HPDE6-E6E7 (cell line): ENCODE results near the gene PDE4B.

Experiments
- DNase-seq: peaks from one replicate; pipeline ENCODE4 v3.0.0; 2011; ENCODE audit warnings: missing footprints; ENCODE audit errors: extremely low spot score

PDE4B gene

DNA sequence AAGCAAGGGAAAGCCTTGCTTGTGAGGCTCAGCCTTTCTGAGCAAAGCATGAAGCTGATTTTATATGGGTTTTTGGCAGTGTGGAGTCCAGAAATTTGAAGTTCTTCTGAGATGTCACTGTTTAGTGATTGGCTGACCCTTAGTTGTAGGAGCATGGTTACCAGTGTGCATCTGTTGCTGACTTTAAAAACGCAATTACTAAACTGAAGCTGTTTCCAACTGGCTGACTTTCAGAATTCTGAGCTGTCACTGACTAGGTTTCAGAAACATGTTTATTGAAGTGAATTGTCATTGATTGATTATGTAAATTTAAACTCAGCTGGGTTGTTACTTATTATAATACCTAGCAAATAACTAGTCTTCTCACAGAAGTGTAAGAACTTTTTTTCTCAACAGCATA, 89.4 kb downstream of the PDE4B start:
- no peak for DNase-seq

GRCh38 chr1:65889441-65889840, 96.7 kb downstream of the PDE4B start:
- no peak for DNase-seq

DNA sequence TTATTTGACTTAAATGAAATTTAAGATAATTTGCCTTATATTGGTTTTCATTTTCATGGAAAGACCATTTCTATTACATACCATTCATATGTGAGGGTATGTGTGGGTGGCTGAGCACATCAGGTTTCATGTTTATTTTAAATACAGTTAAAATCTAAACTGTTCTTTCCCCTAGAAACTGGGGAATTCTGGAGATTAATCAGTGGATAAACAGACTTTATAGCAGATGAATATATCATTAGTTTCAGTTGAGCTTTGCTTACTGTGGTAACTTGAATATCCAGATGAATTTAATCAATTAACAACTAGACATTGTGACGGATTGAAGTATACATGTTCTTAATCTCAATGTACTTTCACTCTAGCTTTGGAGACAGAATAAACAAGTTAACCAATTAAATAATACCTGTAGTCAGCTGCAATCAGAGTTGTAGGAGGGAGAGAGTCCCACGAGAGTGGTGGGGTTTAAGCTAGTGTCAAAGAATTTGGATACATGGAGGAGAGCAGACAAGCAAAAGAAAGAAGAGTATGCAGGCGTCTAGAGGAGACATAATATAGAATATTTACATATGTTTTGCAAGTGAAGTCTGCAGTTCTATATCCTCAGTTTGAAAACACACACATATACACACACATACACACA, 97.6 kb downstream of the PDE4B start:
- DNase-seq = no peak

GRCh38 chr1:65894738-65895605, 102.3 kb downstream of the PDE4B start:
- no peak for DNase-seq

DNA sequence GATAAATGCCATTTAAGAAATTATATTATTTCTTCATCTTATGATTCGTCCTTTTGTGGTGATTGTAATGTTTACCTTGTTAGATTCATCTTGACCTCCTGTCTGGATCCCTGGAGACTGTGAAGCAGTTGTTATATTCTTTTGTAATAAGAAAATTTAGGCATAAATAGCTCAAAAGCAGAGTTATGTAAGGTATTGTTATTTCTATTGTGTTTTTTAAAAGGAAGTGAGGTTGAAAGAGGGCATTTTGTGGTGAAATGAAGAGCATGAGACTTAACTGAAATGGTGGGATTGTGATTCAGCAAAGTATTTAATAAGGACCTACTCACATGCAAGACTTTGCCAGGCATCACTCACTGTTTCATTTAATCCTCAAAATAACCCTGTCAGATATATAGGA, 104.0 kb downstream of the PDE4B start:
- DNase-seq = no peak

DNA sequence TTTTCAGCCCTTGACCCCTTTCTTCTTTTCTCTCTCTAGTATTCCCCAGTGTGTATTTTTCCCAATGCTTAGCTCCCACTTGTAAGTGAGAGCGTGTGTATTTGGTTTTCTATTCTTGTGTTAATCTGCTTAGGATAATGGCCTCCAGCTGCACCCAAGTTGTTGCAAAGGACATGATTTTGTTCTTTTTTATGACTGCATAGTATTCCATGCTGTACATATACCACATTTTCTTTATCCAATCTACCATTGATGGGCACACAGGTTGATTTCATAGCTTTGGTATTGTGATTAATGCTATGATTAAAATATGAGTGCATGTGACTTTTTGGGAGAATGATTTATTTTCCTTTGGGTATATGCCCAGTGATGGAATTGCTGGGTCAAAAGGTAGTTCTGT, 104.8 kb downstream of the PDE4B start:
- no peak for DNase-seq

DNA sequence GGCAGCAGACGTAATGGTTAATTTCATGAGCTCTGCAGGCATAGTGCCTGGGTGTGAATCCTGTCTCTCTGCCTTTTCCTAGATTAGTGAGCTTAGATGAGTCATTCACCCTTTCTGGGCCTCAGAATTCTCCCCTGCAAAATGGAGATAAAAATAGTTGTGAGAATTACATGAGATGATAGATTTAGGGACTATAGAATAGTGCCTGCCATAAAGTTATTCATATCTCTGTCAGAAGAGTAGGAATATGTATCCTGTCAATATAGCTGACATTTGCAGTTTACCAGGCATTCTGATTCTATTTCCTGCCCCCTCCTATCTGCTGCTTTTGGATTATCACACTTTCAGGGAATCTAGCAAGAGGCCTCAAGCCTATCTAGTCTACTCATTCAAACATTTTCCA, 112.0 kb downstream of the PDE4B start:
- DNase-seq = no peak

DNA sequence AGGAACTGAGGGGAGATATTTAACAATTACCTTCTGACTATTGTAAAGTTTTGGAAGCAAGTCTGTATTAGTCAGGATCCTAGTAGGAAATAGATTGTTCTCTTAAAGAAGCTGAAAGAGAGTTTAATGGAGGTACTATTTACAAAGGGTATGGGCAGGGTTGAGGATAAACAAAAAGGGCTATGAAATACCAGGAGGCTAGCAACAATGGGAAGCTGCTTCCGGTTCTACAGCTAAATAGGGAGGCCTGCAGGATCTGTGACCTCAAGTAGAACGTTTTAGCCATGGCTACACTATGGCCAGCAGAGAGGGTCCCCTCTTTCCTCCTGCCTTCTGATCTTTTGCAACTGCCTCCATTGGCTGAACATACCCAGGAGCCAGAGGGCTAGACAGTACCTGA, 117.7 kb downstream of the PDE4B start:
- no peak for DNase-seq

DNA sequence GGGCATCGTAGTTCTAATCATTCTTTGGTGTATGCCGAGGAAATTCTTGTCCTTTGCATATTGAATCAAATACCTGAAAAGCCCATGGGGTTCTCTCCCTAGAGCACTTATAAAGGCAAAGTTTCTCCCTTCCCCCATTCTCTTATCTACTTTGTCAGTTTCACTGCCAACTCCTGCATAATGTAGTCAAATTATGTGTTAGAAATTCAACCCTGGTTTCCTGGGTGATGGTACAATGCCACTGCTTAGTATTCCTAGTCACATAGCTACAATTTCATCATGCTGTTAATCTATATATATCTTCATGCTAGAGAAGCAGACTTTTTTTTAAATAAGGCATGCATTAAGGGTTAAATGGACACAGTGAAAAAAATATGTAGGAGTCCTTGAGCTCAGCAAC, 119.0 kb downstream of the PDE4B start:
- DNase-seq = no peak

DNA sequence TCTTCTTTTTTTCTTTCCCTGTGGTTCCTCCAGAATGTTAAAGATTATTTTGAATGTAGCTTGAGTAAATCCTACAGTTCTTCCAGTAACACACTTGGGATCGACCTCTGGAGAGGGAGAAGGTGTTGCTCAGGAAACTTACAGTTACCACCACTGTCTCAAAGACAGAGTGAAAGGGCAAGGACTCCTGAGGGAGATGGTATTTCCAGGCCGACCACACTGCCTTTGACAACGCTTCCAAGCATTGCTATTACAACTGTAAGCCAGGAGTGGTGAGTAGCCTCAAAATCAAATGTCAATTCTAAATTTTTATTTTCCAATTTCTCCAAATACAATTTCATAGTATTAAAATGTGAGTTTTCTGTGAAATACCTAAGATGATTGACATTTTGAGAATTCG, 125.9 kb downstream of the PDE4B start:
- DNase-seq = no peak

GRCh38 chr1:65921446-65921845, 128.8 kb downstream of the PDE4B start:
- no peak for DNase-seq

DNA sequence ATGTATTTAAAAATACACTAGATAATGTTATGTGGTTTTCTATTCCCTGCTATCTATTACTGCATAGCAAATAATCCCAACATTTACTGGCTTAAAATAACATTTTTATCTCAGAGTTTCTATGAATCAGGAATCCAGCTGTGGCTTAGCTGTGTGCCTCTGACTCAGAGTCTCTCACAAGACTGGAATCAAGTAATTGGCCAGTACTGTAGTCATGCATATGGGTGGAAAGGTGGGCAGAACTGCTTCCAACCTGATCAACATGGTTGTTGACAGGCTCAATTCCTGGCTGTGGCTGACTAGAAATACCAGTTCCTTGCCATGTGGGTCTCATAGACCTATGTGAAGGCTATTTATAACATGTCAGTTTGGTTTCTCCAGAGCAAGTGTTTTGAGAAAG, 131.8 kb downstream of the PDE4B start:
- DNase-seq = no peak

DNA sequence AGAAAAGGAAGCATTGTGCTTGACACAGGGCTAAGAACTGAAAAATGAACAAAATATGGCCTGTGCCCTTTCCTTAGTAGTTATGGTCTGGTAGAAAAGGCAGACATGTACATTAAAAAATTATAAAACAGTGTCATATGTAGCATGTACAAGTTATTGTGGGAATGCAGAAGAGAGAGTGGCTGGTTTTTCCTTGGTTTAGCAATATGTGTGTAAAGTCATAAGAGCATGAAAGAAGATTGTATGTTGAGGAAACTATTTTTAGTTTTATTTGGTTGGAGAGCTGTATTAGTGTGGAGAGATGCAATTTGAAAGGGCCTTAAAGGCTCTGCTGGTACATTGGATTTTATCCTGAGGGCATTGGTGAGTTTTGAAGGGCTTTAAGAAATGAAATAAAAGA, 145.8 kb downstream of the PDE4B start:
- DNase-seq = no peak

GRCh38 chr1:65939191-65939590, 146.5 kb downstream of the PDE4B start:
- no peak for DNase-seq

DNA sequence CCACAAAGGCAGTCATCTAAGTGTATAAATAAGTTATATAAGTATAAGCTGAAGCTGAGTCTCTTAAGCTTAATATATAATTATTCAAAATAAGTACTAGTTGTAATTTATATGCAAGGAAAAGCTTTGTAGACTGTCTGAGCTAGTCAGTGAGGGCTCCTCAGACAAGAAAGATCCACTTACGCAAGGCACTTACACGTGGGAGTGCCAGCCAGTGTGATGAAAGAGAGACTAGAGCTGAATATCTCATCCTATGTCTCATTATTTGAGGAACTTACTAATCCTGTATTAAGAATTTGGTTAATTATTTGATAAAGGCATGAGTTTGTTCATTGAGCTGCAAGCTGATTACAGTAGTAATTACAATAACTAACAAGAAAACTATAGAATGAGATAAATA, 146.9 kb downstream of the PDE4B start:
- DNase-seq = no peak

- DNase-seq = no peak
These were observed 147.4 kb downstream of the PDE4B start for GRCh38 chr1:65940126-65940525.

- DNase-seq = no peak
These were observed 149.8 kb downstream of the PDE4B start for GRCh38 chr1:65942476-65942875.

DNA sequence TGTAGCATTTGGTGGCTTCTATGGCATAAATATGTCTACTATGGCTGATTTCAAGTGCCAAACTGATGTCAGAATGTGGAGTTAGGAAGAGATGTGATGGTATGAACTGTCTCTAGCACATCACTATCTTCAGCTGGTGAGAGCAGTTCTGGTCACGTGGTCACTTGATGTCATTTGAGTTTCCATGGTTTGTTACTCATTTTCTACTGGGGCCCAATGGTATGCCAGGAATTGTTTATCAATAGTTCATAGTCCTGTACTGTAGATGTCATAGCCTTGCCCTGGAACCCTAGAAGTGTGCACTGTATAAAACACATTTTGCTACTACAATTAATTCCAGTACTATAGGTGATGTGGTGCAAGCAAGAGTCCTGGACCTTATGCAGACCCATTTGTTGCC, 153.7 kb downstream of the PDE4B start:
- no peak for DNase-seq

- DNase-seq = no peak
These were observed 154.3 kb downstream of the PDE4B start for GRCh38 chr1:65946960-65947359.

GRCh38 chr1:65948609-65949229, 156.0 kb downstream of the PDE4B start:
- no peak for DNase-seq

DNA sequence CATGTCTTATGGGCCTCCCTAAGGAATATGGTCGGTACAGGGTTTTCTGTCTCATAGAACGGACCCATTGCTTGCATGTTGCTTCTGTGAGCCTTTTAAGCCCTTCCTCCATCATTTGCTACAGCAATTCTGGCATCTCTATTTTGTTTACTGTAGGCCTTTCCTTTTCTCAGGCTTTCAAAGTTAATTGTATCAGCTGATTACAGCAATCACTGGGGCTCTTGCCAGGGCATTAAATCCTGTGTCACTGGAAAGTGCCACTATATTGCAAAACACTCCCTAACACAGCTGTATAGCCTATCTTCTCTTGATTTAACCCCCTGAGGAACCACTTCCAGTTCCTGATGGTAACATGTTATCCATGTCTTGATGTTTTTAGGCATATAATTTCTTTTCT, 156.5 kb downstream of the PDE4B start:
- no peak for DNase-seq

- no peak for DNase-seq
These were observed 157.2 kb downstream of the PDE4B start for GRCh38 chr1:65949933-65950332.

GRCh38 chr1:65952696-65953095, 160.0 kb downstream of the PDE4B start:
- no peak for DNase-seq
